ENCODE results near the gene PCBD1.
A peak's percentile ranks its signal among the peaks of the same experiment; 100 is the strongest.
"Not testable (repeated sequence)": the region's sequence is repeated elsewhere in the genome, so short reads cannot be mapped to it uniquely, and the experiment has no call there.

The PCBD1 gene

DNA sequence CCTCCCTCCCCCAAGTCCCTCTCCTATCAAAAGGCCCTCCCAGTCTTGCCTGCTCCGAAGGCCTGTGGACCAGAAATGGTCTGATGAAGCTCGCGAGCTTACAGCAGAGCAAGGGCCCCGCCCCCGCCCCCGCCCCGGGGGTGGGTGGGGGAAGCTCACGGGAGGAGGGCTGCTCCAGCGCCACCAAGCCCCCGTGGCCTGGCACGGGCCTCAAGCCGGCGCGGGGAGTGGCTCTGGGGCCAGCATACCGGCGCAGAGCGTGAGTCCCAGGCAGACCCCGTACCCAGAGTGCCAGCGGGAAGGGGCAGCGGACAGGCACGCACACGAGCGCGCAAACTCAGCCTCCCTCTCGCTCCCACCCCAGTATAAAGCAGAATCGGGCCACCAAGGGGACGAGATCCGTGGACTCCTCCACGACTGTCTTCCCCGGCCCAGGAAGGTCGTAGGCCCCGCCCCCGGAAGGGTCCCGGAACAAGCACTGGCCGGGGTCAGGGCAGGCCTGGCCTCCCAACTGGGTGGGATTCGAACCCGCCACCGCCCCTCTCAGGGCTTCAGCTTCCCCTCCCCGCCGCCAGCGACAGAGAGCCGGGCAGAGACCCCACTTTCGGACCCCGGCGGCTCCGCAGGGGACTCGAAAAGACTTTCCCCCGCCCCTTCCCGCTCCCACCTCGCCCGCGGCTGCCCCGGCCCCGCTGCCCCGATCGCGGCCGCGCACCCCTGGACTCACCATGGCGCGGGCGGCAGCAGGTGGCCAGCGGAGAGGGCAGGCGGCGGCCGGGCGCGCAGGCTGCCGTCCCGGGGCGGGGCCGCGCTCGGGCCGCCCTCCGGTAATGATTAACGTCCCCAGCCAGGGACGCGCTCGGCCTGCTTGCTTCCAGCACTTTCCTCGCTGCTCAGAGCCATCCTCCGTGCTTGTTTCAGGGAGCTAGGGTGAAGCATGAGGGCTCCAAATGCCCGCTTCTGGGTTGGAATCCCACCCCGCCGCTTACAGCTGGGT lies at the start of gene PCBD1:
TSS of gene PCBD1 (minus strand) at position 762 of the 997 bp plus-strand sequence. CDS start at position 730, 32 bp downstream.
- DNase-seq = peak; percentile 27 to 68 (median 60)

DNA sequence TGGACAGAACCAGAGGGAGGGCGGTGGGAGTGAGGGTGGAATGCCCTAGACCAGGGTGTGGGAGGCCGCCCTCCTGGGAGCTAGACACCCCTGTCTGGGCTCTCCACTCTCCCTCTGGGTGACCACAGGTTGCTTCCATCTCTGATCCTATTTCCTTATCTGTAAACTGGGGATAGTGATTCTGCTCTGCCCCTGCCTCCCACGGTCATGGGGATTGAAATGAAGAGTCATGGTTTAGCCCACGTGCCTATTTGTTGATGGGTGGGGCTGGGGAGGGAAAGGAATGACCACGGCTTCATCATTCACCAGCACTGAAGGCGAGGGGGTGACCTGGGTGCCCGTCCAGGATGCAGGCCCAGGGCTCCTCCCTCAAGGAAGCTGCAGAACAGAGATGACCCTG lies 49.3 kb upstream of the PCBD1 start:
- DNase-seq = no peak

DNA sequence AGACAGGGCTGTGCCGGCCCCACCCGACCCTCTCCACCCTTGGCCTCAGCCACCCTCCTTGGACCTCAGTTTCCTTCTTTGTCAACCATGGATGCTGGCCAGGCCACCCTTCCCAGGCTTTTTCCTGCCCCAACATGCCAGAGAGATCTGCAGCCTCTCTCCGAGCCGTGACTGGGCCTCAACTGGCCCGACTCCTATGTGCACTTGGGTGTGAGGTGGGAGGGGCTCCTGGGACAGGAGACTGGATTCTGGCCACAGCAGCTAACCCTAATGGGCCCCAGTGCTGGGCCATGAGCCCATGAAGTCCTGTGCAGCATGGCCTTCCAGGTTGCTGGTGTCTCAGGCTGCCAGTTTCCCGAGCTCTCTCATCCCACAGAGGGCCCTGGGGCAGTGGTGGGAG lies 47.7 kb upstream of the PCBD1 start:
- DNase-seq = no peak

DNA sequence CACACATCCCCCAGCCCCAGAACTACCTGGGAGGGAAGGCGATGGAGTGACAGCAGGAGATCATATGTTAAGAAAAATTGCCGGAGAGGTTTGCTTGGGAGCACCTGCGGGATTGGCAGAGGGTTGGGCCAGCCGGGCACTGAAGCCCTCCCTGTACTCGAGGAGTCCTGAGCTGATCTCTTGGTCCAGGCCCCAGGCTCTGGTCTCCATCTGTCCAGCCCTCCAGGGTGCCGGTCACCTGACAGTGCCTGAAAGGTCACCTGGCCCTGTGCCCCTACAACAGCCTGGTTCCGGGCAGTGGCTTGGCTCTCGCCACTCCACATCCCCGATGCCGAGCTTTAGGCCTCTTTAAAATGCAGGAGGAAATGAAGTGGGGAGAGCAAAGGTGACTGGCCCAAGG lies 47.3 kb upstream of the PCBD1 start:
- no peak for DNase-seq

DNA sequence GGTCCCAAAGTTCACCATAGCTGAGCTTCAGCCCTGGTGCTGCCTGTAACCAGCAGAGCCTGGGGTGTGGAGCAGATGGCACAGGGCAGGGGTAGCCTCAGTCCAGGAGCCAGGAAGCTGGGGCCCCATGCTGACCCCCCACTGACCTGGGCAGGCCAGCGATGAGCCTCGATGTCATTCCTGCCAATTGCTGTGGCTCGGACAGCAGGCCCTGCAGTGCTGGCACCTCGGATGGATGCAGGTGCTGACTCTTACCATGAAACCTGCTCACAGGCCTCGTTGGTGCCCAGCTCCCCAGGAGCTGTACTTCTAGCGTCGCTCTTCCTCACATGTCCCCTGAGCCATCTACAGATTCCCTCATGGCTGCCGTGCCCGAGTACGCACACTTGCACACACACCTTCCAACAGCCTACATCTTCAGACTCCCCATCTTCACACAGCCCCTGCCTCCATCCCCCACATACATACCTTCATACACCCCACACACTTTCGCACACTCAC lies 46.8 kb upstream of the PCBD1 start:
- DNase-seq = no peak

DNA sequence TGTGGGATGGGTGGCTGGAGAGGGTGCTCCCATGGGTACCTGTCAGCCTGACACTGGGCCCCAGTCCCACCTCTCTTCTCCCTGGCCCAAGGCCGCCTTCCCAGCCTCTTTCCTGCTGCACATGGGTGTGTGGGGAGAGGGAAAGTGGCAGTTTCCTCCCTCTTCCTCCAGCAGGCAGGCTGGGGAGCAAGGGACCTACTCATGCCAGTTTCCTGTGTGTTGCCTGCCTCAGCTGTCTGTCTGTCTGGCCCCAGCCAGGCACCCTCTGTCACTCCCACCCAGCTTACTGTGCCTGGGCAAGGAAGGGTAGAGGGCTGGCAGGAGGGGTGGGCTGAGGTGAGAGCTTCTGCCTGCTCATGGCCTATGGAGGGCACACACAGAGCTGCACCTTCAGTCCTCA lies 46.3 kb upstream of the PCBD1 start:
- no peak for DNase-seq

DNA sequence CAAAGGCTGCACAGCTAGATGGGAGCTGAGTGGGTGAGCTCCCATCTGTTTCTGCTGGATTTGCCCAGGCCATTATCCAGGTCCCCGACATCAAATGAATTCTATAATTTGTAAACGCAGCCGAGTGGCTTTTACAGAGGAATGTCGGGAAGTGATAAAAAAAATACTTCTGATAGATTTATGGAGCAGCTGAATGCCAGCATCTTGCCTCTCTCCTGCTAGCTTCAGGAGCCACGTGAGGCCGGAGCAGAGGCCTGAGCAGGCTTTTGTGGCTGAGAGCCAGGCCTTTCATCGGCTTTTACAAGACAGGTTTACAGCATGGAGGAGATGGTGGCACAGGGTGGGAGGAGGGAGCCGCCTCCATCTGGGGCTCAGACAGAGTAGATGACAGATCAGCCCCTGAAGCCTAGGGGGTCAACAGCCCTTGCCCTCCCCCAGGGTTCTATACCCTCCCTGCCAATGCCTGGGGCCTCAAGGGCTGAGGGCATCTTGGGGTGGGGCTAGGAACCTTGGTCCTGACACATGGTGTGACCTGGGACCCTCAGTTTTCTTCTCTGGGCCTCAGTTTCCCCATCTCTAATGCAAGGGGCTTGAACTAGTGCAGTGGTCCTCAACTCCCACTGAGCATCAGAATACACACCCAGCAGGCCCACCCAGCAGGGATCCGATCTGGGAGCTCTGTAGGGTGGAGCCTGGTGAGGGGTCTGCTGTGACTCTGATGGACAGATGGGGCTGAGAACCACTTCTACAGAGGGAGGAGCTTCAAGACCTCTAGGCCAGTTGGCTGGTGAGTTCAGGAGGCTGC lies 44.2 kb upstream of the PCBD1 start:
- no peak for DNase-seq

DNA sequence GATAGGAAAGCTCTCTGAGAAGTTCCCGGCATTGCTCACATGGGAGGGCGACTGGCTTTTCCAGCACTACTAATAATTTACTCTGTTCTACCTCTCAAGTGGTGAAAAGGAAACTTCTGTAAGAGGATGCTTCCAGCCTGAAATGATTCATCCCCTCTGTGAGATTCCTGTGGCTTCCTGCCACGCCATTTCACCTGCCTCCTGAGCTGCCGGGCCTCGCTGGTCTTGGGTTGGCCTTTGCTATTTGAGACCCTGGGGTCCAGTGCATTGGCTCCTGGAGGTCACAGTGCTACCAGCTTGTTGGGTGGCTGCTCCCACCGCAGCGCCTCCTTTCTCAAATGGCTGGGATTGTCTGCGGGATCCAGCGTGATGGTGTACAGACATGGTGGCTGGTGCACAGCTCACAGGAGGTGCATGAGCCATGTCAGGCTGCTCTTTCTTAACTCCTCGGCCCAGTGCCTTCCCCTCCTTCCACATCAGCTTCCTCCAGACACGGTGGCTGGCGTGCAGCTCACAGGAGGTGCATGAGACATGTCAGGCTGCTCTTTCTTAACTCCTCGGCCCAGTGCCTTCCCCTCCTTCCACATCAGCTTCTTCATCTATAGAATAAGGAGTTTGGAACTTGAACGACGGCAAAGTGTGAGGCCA lies 42.9 kb upstream of the PCBD1 start:
- no peak for DNase-seq

DNA sequence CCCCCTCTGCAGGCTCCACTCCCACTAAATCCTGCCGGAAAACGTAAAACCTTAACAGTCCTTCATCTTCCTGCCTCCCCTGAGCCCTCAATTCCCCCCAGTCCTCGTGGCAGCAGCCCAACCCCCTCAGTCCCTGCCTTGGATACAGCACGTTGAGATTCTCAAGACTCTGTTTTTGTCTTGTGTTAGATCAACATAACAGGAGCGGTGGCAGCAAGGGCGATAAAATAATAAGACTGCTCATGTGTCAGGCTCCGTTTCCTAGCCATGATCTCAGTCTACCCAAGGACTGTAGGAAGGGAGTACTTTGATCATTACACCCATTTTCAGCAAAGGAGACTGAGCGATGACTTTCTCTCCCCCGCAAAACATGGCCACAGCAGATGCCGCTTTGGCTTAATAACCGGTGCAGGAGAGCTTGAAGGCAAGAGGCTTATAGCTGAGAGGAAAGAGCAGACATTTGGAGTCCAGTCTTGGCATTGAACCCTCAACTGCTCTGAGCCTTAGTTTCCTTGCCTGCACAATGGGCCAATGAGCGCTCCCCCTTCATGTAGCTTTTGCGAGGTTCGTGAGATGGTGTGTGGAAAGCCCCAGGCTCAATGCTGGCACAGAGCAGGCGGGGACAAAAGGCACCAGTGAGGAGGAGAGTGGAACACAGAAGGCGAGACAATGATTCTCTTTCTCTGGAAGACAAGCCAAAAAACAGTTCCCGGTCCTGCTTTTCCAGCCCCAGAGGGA lies 42.1 kb upstream of the PCBD1 start:
- no peak for DNase-seq

DNA sequence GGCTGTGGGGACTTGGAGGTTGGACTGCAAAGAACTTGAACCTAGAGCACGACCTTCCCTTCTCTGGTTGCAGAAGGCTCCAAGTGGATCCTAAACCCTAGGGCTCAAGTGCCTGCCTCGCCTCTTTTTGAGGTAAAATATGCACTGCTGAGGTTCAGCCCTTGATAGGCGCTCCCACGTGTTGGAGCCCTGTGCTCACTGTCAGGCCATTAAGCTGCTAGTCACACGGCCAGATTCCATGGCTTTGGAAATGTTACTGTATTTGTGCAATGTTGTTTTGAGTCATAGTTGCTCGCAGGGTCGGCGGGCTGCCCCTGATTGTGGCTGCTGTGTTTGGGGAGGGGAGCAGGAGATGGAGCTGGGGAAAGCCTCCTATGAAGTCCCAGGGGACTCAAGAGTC lies 39.8 kb upstream of the PCBD1 start:
- DNase-seq = no peak

DNA sequence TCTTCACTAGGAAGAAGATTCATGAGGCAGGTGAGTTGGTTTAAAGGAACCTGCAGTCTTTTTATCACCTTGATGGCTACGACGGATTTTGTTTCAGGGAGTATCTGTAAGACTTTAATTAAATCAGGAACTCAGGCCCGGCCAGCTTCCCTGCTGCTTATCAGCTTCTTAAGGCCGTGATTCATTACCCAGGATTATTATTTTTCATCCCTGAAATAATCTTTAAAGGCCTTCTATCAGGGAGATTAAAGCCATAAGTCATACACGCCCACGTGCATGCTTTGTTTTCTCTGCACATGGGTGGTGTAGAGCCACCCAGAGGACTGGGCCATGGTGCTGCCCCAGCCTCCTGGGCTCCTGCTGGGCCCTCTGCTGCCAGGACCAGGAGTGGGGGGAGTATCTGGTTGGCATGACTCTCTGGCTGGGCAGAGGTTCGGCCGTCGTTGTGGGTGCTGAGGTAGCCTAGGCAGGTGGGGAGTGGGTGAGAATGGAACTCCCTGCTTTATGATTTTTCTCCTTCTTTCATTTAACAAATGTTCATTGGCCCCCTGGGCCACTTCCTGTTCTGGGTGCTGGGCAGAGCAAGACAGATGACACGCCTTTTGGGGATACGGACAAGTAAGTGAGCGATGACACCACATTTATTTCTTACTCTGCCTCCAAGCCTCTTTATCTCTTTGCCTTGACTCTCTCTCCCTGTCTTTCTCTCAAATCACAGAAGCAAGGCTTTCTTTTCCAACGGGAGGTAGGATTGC lies 39.0 kb upstream of the PCBD1 start:
- no peak for DNase-seq

DNA sequence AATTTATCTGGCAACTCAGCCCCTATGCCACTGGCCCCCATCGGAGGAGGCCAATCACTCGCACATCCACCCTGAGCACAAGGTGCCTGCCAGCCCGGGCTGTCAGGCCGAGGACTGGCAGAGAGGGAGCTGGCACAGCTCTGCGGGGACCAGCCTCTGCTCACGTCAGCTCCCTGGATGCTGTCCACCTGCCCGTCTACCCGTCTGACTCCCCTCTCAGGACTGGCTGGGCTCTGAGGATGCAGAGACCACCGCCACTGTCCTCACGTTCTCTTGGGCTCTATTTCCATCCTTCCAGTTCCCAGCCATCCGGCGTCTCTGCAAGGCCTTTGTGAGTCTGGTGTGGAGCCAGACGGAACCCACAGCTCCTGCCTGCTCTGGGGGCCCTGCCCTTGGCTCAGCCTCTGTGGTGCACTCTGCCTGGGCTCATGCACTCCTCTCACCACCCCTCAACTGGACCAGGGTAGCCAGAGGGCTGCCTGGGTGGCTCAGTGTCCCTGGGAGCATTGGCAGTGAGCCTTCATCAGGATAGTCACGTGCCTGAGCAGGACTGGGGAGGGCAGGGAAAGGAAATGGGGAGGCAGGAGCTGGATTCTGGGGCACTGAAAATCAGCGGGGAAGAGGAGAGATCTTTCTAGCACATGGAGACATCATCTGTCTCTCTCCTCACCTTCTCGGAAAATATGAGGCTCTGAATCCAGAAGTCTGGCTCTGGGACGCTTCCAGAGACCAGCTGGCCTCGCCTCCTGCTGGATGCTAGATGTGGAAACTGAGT lies 38.0 kb upstream of the PCBD1 start:
- no peak for DNase-seq

DNA sequence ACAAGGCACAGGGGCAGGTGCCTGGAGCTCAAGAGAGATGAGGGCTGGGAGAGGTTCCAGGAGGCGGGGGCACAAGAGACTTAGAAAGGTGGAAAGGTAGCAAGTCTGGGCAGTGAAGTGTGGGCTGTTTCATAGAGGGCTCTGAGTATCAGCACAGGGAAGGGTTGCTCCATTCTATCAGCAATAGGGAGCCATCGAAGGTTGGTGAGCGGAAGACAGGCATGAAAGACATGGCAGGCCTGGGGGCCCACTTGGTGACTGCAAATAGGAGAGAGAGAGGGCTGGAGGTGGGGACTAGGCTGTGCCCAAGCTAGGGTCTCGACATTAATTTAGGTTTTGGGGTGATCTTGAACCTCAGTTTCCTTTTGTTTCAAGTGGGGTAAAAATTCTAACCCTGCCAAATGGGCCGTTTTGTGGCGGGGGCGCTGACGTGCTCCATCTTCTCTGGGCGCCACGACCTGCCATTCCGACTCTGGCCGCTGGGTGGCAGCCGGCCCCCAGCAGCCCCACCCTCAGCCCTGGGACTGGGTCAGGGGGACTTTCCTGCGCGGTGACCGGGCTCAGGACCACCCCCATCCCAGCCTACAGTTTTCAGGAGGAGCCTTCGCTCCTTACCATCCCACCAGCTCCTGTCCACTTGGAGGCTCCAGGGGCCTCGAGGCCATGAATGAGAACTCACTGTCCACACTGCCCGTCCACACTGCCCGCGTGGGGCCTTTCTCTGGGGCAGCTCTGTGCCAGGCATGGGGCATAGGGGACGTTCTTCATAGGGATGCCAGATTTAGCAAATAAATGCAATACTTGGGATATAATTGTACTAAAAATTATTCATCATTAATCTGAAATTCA lies 37.2 kb upstream of the PCBD1 start:
- peak in 4 of 6 experiments; percentile 3 to 29 (median 24) for DNase-seq

DNA sequence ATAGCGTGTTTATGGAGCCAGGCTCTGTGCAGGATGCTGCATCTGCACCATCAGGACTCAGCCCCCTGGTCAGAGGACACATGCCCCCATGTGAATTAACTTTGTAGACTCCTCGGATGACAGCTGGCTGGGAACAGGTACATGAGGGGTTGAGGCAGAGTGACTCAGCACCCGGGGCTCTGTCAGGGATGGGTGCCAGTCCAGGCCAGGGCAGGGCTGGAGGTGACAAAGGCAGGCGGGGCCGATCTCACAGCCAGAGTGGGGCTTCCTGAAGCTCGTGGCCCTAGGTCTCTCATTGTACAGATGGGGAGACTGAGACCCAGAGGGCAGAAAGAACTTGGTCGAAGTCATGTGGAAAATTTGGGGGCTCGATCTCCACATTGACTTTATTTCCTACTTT lies 35.3 kb upstream of the PCBD1 start:
- DNase-seq = no peak

DNA sequence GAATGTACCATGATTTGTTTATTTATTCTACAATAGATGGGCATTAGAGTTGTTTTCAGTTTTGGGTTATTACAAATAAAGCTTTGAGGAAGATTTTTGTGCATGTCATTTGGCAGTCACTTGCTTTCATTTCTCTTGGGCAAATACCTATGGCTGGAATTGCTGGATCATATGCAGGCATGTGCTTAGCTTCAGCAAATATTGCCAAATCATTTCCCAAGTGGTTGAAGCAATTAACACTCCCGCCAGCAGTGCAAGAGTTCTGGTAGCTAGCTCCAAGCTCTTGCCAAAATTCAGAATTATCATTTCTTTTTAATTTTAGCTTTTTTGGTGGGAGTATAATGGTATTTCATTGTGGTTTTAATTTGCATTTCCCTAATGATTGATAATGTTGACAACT lies 32.9 kb upstream of the PCBD1 start:
- no peak for DNase-seq

DNA sequence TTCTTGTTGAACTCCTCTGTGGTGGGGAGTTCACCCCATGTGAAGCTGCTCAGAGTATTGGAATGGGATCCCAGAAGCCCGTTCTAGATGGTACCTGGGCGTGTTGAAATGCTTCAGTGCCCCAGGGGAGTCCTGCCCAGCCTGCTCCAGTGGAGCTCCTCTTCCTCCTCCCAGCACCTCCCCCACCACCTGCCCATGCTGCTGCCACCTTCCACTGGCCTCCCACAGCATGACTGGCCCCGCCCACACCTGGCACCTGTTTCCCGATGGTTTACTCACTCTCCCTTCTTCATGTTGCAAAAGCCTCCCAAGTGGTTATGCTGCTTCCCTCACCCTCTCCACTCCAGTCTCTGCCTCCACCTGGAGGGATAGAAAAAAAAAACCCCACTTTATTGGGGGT lies 32.2 kb upstream of the PCBD1 start:
- no peak for DNase-seq

DNA sequence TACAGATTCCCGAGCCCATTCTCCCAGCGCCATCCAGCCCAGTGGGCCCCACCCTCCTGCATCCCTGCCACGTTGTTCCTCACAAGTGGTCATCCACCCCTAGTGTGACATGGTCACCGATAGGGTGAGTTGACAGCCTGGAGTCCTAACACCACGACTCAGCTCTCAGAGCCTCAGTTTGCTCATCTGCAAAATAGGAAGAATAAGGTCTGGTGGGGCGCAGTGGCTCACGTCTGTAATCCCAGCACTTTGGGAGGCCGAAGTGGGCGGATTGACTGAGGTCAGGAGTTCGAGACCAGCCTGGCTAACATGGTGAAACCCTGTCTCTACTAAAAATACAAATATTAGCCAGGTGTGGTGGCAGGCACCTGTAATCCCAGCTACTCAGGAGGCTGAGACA lies 31.5 kb upstream of the PCBD1 start:
- DNase-seq = not testable (repeated sequence)

DNA sequence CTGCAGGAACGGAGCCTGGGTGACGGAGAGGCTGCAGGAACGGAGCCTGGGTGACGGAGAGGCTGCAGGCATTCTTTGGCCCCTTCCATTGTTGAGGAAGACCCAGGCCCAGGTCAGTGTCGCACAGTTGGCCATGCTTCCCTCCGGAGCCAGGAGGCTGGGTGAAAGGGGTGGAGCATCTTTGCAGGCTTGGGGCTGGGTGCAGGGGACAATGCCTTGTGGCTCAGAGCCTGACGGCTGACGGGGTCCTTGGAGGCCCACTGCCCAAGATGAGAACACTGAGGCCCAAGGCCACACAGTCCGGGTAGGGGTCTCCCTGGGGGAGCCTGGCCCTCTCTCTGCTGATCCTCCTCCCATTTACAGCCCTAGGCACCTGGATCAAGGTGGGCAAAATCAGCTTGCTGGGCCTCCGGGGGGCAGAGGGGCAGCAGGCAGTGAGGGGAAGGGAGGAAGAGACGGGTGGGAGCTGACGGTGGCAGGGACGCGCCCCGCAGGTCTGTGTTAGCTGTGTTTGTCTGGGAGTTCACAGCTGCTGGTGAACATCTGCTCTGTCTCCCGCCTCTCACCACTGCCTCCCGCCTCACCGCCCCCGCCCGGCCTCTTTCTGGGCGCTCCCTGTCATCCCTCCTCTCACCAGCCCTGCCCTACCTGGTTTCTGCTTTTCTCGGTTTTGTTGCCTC lies 30.6 kb upstream of the PCBD1 start:
- no peak for DNase-seq

DNA sequence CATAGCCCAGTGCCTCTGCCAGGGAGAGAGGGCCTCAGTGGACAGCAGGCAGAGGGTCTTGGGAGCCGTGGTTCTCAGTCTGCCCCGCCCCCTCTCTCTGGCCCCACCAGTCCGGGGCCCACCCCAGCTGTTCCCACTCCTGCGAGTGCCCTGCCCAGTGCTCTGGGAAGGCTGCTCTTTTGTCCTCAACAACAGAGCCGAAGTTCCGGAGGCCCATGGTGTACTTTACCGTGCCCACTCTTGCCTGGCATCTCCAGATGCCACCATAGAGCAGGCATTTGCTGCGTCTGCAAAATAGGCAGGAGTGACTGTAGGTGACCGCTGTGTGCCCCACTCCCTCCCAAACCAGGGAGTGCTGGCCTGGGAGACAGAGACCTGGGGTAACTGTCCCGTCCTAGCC lies 29.3 kb upstream of the PCBD1 start:
- DNase-seq = no peak

Data from stimulated activated naive CD4-positive, alpha-beta T cell (primary cell).